ENCODE measurements around the gene DENND4B. TPM values are rescaled to one million over a fixed set of nuclear protein-coding genes. Genes with fewer than 3 reads are reported as not detected.

The DENND4B gene
- total RNA-seq, 6 experiments from 2014 or later: 13.0 to 27.5 (median 20.2) TPM

DNA sequence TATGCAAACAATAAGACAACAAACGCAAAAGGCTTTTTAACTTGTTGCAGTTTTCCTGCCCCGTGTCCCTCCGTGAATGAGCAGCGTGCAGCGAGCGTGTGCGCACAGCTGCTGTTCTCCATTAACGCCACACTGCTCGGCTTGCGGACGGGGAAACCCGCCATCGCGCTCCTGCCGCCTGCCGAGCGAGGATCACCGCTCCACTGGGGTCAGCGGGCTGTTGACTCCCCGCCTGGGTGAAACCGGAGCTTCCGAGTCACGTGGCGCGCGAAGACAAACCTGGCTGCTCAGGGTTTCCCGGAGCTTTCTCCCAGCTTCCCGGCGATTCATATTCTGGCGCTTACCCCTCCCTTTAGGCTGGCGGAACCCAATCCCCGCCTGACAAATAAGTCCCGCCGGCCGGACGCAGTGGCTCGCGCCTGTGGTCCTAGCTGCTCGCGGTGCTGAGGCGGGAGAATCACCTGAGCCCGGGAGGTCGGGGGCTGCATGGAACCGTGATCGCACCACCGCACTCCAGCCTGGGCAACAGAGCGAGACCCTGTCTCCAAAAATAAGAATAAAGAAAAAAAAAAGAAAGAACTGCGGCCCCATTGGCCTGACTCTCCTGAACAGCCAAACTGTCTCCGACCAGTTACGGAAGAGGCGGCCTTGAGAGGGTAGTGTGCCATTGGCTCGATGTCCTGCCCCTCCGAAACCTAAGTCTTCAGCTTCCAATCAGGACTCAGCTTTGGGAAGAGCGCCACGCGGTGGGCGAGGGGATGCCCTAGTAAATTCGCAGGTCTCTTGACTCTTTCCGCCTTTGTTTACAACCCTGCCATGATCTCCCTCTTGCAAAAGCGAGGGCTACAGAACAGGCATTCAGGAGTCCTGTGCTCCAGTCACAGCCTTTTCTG, 20.8 kb upstream of the DENND4B start, which contains the start of gene CREB3L4:
TSS of gene CREB3L4 (plus strand) at position 796 of the 893 bp plus-strand sequence. CDS start 624 bp downstream, outside the sequence.
- no peaks in the 10 kb centered on the region for H3K36me3 ChIP-seq
- H3K4me3 ChIP-seq: peak within 1 kb of the TSS; percentile 44 to 65 (median 63)
- ATAC-seq (peak; percentile 72 to 86 (median 81)), DNase-seq (peak; percentile 94 to 97 (median 96))
- 0% methylated on average over 24 of the region's 60 CpGs for WGBS (ENCODE audit: insufficient coverage, low coverage, low lambda C conversion rate, missing lambda C conversion rate)
- peak within 1 kb of the TSS; percentile 83 to 97 (median 91) for H3K27ac ChIP-seq
- H3K4me1 ChIP-seq: peaks cover 0 to 25% (median 9%) of the 10 kb centered on the region in 4 donors
- H3K27me3 ChIP-seq: no peaks in the 10 kb centered on the region
- H3K9me3 ChIP-seq: no peaks in the 10 kb centered on the region
- TF ChIP-seq, protein P1, sequence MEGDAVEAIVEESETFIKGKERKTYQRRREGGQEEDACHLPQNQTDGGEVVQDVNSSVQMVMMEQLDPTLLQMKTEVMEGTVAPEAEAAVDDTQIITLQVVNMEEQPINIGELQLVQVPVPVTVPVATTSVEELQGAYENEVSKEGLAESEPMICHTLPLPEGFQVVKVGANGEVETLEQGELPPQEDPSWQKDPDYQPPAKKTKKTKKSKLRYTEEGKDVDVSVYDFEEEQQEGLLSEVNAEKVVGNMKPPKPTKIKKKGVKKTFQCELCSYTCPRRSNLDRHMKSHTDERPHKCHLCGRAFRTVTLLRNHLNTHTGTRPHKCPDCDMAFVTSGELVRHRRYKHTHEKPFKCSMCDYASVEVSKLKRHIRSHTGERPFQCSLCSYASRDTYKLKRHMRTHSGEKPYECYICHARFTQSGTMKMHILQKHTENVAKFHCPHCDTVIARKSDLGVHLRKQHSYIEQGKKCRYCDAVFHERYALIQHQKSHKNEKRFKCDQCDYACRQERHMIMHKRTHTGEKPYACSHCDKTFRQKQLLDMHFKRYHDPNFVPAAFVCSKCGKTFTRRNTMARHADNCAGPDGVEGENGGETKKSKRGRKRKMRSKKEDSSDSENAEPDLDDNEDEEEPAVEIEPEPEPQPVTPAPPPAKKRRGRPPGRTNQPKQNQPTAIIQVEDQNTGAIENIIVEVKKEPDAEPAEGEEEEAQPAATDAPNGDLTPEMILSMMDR (IDR thresholded peaks at IDR 0.05): peak in 3 of 4 donors; percentile 51 to 58 (median 54)
- peak; percentile 91 for TF ChIP-seq POLR2A (IDR thresholded peaks at IDR 0.05)
- intact Hi-C loops (cut with DNase I): no loop called here

DNA sequence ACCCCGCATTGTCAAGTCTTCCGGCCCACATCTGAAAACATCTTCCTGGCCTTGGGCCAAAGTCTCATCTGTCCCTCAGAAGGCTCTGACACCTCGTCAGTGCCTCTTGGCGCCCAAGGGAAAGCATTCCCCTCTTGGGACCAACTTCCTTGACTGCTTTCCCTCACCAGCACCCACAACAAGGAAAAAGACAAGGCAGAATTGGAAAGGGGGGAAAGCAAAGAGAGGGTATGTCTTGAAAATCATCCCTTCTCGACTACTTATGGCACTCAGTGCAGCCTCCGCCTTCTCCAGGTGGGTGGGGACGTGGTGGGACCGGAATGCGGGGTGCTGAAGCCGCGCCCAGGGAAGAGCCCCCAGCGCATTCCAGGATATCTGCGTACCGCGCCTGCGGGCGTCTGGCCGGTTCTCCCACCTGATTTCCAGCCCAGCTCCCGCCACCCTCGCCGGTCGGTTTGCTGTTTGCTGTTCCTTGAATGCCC, 17.4 kb upstream of the DENND4B start:
- 1% methylated on average over 11 of the region's 22 CpGs for WGBS (ENCODE audit: insufficient coverage, low coverage, low lambda C conversion rate, missing lambda C conversion rate)
- Histone ChIP-seq H3K4me1 (peaks cover 0 to 36% (median 12%) of the 10 kb centered on the region in 4 donors), H3K27ac (peak overlapping the region; percentile 88 to 95 (median 92)), H3K9me3 (no peaks in the 10 kb centered on the region), H3K27me3 (no peaks in the 10 kb centered on the region), H3K4me3 (peak overlapping the region; percentile 70 to 88 (median 75)), H3K36me3 (peaks cover 0 to 5% (median 1%) of the 10 kb centered on the region in 4 donors)
- DNase-seq (peak in 2 of 3 donors; percentile 52 to 61), ATAC-seq (peak in 1 of 4 donors; percentile 1)
- intact Hi-C loops (cut with DNase I): no loop called here
- no peak for TF ChIP-seq POLR2A (IDR thresholded peaks at IDR 0.05)
- TF ChIP-seq, protein P1 (IDR thresholded peaks at IDR 0.05): no peak

DNA sequence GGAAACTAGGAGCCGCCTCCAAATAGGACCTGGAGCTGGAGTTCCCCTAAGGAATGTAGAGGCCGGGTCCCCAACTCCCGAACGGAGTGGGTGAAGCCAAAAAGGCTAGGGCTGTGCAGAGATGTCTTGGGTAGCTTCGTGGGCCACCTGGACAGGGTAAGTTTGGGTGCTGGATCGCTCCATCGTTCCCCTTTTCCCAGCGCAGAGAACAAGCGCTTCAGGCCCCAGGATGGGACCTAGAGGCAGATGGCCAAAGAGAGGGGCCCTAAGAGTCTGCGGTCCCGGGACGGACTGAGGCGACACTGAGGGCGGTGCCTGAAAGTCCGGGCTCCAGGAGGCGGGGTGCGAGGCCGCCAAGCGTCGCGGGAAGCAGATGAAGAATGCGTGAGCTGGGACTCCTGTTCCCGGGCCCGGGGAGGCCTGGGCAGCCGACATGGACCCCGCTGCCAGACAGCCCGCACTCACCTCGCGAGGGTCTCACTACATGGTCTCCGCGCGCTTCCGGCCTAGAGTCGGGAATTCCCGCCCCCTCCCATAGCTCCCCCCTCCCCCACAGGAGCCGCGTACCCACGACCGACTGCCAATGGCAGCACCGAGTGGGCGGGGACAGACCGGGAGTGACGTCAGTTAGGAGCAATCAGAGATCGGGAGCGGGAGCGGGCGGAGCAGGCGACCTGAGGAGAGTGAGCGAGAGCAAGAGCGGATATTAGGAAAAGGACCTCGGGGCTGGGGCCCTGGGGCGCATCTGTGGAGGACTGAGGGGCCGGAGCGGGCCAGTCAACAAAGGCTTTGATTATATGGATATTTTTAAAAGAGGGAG, 16.7 kb upstream of the DENND4B start, which contains the start of gene SLC39A1:
TSS of gene SLC39A1 (minus strand) at position 508 of the 820 bp plus-strand sequence. CDS start 822 bp downstream, outside the sequence.
- peak; percentile 76 to 84 (median 79) for ATAC-seq
- H3K36me3 ChIP-seq: peaks cover 0 to 5% (median 1%) of the 10 kb centered on the region in 4 donors
- peak within 1 kb of the TSS; percentile 88 to 95 (median 92) for H3K27ac ChIP-seq
- no peaks in the 10 kb centered on the region for H3K27me3 ChIP-seq
- H3K4me1 ChIP-seq: peaks cover 0 to 38% (median 10%) of the 10 kb centered on the region in 4 donors
- intact Hi-C loops (cut with DNase I): no loop called here
- H3K9me3 ChIP-seq: no peaks in the 10 kb centered on the region
- TF ChIP-seq POLR2A (IDR thresholded peaks at IDR 0.05): peak; percentile 84
- TF ChIP-seq, protein P1 (IDR thresholded peaks at IDR 0.05): no peak
- WGBS (ENCODE audit: insufficient coverage, low coverage, low lambda C conversion rate, missing lambda C conversion rate): 0% methylated on average over 19 of the region's 54 CpGs
- peak within 1 kb of the TSS; percentile 70 to 88 (median 75) for H3K4me3 ChIP-seq
- peak; percentile 99 to 100 (median 99) for DNase-seq

Data from right lobe of liver (tissue), 6 donors.